Esophagus squamous epithelium (tissue), 4 donors: ENCODE data around the gene DSG4.

Experiments used
- POLR2A ChIP-seq, 4 donors: fragments of 450-650 bp; IDR thresholded peaks; one replicate each; pipeline ENCODE4 v1.6.1; 2017; ENCODE audit warnings: antibody characterized with exemption in 4 of 4, mild to moderate bottlenecking in 4 of 4, moderate library complexity in 3 of 4
- TF ChIP-seq, protein P1 (sequence below), 6 experiments: fragments of 450-650 bp in 4 of 6; fragments of 200-600 bp in 2 of 6; sonication (generic) in 2 of 6; IDR thresholded peaks; one replicate each; pipeline ENCODE4 v1.5.1; 2016 to 2019; ENCODE audit warnings: antibody characterized with exemption in 6 of 6, mild to moderate bottlenecking in 4 of 6, moderate library complexity in 4 of 6

DNA sequence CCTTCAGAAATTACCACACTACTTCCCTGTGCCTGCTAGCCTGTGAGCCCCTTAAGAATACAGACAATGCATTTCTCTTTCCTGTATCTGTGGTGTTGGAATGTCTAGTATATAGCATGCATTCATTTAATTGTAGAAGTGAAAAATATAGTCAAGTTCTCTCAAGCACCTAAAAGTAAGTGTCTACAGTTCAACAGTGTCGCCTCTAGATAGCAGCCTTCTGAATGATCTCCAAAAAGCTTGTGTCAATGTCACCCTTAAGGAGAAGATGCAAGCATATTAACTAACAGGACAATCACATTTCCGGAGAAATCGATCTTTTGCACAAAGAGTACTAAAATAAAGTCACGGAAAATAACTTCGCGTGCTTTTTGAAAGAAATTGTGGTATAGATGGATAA is 43.5 kb downstream of the DSG4 start:
- TF ChIP-seq, protein P1, sequence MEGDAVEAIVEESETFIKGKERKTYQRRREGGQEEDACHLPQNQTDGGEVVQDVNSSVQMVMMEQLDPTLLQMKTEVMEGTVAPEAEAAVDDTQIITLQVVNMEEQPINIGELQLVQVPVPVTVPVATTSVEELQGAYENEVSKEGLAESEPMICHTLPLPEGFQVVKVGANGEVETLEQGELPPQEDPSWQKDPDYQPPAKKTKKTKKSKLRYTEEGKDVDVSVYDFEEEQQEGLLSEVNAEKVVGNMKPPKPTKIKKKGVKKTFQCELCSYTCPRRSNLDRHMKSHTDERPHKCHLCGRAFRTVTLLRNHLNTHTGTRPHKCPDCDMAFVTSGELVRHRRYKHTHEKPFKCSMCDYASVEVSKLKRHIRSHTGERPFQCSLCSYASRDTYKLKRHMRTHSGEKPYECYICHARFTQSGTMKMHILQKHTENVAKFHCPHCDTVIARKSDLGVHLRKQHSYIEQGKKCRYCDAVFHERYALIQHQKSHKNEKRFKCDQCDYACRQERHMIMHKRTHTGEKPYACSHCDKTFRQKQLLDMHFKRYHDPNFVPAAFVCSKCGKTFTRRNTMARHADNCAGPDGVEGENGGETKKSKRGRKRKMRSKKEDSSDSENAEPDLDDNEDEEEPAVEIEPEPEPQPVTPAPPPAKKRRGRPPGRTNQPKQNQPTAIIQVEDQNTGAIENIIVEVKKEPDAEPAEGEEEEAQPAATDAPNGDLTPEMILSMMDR (IDR thresholded peaks at IDR 0.05), result no peak
- no peak for TF ChIP-seq POLR2A (IDR thresholded peaks at IDR 0.05)
